Inferior parietal cortex (tissue), 1 donor: ENCODE data around the gene MAP3K2.

Experiments used
- DNase-seq: peaks from one replicate; pipeline ENCODE4 v3.0.0-alpha.2; 2016; ENCODE audit errors: extremely low spot score

Gene MAP3K2

DNA sequence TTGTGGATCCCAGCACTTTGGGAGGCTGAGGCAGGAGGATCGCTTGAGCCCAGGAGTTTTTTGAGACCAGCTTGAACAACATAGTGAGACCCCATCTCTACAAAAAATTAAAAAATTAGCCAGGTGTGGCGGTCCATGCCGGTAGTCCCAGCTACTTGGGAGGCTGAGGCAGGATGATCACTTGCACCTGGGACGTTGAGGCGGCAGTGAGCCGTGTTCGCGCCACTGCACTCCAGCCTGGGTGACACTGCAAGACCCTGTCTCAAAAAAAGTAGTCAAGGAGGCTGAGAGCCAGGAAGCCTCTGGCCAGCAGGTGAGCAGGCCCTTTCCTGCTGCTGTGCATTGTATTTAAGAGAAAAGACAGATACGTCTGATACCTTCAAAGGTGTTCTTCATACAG, 19.3 kb upstream of the MAP3K2 start:
- no peak for DNase-seq

DNA sequence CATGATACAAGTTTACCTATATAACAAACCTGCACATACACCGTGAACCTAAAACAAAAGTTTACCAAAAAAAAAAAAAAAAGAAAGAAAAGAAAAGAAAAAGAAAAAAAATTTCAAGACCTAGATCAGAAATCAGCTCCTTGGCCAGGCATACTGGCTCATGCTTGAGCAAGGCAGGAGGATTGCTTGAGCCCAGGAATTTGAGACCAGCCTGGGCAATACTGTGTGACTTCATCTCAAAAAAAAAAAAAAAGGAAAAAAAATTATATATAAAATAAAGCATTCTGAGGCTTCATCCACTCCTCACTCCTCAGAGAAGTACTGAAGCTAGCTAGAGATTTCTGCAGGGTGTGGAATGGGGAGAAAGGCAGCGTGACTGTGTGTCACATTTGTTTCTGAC, 18.7 kb upstream of the MAP3K2 start:
- no peak for DNase-seq

DNA sequence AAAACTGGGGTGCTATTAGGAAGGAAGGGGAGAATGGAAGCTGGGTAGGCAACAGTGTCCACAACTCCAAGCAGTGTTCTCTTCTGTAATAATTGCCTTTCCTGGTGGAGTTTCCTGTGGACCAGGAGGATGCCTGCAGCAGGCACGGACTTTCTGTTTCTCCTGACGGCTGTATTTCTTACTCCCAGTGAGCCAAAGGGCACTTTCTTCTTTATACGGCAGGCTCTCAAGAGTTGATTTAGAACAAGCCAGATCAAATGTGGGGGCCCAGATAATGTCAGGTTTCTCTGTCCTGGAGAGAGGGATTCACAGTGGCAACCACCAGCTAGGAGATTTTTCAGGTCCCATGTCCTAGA, 17.5 kb upstream of the MAP3K2 start:
- no peak for DNase-seq

DNA sequence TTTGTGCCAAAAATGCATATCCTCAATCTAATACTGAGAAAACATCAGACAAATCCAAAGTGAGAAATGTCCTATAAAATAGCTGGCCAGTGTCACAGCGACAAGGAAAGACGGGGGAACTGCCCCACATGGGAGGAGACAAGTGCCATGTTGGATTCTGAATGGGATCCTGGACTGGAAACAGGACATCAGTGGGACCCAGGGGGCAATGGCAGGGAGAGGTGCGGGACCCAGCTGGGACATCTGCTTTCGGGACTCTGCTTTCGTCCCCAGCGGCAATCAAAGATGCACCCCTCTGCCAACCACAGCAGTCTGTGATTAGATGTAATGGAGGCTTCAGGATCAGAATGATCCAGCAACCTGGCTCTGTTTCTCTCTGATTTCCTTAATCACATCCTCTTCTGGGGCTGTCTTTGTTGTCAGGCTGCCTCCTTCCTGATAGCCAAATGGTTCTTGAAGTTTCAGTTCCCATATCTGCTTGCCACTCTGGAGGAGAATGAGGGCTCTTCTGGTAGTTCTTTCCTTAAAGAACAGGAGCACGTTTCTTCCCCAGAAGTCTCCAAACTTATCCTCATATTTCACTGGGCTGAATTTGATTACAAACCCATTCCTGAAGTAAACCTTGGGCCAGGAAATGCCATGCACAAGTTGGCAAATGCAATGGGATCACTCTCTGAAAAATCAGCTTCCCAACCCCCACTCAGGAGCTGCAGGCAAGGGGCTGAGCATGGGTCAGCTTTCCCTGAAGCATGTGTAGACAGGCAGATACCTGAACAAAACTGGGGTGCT, 16.9 kb upstream of the MAP3K2 start:
- DNase-seq, result no peak

DNA sequence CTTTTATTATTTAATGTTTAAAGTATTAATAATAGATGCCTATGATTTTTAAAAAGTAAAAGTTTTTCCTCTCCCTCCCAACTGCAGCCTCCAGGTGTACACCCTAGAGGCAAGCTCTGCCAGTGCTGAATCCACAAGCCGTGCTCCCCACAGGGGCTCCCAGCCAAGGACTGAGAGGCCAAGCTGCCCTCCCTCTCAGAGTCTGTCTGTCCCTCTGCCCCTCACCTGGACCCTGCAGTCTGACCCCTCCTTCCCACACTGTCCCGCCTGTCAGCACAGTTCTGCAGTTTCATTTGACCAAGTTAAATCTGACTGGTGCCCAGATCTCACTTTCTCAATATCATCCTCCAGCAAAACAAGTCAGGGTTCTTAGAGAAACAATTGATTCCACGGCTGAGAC, 15.7 kb upstream of the MAP3K2 start:
- no peak for DNase-seq

DNA sequence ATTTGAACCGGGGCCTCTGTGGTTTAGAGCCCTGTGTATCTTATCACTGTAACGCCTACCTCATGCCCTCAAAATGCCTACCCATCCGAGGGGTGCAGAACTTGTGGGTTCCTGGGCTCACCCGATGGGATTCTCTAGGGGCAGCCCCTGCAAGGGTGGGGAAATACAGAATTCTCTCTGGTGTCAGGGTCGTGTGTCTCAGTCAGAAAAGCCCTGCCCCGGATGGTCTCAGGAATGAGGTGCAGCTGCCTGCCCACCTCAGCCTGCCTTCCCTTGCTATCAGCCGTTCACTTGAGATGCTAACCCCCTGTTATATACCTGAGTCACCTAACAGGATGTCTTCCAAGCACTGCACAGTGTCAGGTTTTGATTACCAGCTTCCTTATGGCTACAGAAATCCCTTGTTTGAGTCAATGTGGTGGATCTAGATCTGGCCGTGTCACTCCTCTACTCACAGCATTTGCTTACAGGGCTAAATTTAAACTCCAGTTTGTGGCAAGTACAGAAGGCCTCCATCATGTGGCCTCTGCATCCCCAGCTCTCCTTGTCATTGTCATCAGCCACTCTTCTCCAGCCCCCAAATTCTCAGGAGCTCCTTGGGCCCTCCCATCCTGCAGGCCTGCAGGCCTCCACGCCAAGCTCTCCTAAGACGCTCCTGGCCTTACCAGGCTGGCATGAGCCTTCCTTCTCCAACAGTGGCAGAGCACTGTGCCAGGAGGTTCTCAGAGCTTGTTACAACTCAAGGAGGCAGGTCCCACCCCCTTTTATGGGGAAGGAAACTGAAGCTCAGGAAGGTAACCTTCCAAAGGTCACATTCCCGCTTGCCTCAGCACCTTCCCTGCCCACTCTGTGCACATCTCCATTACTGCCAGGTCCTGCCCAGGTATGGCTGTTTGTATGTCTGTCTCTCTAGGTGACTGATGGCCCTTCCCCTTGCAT, 14.3 kb upstream of the MAP3K2 start:
- DNase-seq, result no peak

DNA sequence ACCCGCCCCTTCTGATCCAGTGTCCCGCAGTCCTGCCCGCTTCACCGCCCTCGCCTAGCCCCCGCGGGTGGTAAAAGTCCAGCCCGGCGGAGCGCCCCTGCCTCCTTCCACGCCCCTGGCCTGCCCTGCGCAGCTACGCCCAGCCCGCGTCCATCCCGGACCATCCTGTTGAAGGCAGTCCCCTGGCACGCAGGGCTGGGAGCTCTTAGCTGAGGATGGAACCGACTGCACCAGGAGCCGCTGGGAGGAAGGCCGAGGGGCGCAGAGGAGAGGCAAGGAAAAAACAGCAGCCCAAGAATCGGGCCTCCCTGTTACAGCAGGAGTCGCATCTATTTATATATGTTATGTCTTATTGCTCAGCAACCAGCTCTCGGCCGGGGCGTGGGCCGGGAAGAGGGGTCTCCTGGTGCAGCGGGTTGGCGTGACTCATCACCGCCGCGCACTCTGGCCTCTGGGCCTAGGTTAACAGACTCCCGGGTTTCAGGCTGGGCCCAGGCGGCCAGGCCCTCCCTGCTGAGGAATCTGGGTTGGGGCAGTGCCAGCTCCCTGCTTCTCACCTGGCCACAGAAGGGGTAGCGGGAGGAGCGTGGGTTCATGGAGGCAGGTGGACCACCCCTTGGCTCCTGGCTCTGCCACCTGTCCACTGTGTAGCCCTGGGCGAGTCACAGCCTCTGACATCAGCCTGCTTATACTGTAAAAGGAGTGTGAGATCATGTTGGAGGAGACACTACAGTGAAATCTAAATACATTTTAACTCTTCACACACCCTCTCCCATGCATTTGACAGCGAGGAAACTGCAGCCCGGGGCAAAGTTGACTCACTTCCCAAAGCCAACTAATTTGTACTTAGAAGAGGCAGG, 13.4 kb upstream of the MAP3K2 start:
- no peak for DNase-seq

DNA sequence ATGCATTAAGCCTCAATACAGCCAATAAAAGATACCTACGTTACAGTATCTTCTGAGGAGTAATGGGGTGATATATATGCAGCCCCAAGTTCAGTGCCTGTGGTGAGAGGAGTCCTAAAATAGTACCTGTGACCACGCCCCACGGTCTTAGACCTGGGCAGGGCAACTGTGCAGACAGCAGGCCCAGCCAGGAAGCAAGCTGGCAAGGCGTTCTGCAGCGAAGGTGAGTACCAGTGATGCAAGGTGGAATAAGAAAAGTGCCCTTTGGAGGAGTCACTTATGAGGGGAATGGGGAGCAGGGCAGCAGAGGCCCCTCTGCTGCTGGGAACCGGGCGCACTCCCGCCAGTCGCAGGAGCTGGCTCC, 12.7 kb upstream of the MAP3K2 start:
- DNase-seq, result no peak

DNA sequence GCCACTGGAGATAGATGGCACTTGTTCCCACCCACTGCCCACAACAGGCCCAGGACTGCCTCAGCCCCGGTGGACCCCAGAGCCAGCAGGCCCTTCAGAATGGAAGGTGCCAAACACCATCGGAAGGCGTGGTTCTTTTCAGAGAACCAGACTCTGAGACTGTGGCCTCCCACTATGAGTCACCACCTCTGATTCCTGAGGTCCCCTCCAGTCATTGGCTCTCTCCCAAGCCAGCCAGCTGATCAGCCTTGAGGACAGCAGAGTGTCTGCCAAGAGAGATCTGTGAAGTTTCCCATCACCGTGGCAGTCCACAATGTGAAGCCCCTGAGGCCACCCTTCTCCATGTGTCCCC, 10.4 kb upstream of the MAP3K2 start:
- DNase-seq, result peak; percentile 36

DNA sequence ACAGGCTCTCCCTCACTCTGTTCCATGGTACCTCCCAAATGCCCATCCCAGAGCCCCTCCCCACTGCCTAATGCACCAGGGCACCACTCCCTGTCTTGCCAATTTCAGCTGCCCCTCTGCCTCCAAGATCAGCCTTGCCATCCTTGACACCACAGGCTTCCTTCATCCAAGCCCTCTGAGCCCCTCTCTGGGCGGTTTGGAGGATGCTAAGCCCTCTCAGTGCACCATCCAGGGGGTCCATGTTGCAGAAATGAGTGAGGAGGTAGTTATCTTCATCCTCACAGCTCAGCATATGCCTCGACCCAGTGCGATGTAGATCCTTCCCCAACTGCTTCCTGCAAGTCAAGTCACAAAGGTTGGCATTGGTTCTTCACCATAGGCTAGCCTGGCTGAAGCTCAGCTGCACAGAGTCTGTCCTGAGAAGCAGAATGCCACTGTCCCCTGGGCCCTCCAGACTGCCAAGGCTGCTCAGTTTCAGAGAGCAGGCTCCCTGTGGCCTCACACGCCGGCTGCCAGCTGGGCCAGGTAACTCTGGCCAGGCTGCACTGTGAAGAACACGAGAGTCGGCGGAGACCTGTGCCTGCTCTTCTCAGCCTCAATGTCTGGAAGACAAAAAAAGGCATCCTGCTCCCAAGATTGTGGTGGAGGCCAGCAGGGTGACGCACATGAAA, 9.9 kb upstream of the MAP3K2 start:
- DNase-seq, result no peak

DNA sequence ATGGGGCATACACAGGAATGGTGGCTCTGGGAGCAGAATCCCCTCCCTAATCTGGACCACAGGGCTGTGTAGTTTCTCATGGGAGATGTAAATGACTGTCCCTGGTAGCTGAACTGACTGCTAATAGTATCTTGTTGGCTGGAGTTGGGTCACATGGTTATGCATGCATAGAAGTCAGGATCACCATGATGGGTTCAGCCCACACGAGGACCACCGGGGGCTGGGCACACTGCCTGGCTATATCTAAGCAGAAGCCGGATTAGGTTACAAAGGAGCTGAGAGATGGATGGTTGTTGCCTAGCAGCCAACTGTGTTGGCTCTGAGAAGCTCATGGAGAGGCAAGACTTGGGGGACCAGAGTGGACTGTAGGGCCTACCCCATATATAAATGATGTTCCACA, 6.7 kb upstream of the MAP3K2 start:
- no peak for DNase-seq

DNA sequence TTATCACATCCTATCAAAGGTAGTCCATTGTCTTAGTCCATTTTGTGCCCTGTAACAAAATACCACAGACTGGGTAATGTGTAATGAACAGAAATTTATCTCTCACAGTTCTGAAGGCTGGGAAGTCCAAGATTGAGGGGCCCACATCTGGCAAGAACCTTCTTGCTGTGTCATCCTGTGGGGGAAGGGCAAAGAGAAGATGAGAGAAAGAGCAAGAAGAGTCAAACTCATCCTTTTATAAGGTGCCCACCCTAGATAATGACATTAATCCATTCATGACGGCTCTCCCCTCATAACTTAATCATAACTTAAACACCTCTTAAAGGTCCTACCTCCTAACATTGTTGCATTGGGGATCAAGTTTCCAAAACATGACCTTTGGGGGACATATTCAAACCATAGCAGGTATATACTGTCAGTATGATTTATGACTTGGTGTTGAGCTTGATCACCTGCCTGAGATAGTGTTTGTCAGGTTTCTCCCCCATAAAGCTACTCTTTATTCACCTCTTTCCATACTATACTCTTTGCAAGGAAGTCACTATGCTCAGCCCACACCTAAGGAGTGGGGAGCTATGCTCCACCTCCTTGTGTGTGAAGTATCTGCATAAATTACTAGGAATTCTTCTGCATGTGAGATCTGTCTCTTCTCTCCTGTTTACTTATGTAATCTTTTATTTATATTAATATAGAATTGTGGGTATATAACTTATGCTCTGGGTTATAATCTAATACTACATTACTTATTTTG, 5.2 kb upstream of the MAP3K2 start:
- no peak for DNase-seq

DNA sequence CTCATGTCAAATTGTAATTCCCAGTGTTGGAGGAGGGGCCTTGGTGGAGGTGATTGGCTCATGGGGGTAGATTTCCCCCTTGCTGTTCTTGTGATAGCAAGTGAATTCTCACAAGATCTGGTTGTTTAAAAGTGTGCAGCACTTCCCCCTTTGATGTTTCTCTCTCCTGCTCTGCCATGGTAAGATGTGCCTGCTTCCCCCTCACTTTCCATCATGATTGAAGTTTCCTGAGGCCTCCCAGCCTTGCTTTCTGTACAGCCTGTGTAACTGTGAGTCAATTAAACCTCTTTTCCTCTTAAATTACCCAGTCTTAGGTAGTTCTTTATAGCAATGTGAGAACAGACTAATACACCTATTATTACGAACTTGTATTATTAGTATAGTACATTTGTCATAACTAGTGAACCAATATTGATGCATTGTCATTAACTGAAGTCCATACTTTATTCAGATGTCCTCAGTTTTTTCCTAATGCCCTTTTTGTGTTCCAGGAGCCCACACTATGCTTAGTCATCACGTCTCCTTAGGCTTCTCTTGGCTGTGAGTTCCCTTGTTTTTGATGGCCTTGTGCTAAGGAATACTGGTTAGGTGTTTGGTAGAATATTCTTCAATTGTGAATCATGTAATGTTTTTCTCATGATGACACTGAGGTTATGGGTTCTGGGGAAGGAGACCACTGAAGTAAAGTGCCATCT, 4.5 kb upstream of the MAP3K2 start:
- DNase-seq, result no peak

DNA sequence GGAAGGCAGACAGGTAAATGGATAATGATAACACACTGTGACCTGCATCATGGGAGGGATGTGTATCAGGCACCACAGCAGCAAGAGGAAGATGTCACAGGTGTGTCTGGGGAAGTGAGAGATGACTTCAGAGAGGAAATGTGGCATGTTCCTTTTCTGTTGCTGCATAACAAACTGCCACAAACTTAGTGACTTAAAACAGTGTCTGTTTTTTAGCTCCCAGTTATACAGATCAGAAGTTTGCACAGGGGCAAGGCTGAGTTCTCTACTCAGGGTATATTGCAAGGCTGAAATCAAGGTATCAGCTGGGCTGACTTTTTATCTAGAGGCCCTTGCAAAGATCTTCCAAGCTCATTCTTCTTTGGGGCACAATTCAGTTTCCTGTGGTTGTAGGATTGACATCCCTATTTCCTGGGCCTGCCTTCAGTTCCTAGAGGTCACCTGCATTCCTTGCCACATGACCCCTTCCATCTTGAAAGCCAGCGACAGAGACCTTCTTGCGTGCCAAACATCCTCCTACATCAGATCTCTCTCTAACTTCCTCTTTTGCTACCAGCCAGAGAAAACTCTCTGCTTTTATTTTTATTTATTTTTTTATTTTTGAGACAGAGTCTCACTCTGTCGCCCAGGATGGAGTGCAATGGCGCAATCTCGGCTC, 2.1 kb upstream of the MAP3K2 start:
- no peak for DNase-seq

DNA sequence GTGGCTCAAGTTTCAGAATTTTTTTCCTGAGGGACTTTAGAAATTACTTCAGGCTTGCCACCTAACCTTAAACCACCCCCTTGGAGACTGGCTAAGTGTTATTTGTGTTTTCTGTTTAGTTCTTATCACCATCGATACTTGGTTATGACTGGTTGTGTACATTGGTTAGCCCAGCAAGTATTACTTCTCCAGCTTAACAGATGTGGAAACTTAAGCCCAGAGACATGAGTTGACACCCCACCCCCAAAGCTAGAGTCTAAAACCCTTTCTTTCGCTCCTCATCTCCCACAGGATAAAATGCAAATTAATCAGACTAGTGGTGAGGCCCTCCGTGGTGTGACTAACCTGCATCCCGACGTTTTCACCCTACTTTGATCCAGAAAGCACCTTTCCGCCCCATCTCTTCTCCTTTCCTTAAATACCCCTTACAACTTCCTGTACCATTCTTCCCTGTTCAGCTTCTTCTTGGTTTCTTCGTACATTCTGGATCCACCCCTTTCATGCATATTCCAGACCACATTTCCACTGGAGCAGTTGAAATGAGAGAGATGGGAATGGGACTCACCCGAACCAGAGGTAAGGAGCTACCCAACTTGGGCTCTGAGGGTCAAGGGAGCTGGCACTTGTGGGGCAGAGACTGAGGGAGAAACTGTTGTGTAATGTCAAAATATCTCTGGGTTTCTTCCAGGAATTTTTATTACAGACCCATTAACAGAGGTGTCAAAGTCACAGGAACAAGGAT, 819 bp upstream of the MAP3K2 start:
- DNase-seq, result no peak

DNA sequence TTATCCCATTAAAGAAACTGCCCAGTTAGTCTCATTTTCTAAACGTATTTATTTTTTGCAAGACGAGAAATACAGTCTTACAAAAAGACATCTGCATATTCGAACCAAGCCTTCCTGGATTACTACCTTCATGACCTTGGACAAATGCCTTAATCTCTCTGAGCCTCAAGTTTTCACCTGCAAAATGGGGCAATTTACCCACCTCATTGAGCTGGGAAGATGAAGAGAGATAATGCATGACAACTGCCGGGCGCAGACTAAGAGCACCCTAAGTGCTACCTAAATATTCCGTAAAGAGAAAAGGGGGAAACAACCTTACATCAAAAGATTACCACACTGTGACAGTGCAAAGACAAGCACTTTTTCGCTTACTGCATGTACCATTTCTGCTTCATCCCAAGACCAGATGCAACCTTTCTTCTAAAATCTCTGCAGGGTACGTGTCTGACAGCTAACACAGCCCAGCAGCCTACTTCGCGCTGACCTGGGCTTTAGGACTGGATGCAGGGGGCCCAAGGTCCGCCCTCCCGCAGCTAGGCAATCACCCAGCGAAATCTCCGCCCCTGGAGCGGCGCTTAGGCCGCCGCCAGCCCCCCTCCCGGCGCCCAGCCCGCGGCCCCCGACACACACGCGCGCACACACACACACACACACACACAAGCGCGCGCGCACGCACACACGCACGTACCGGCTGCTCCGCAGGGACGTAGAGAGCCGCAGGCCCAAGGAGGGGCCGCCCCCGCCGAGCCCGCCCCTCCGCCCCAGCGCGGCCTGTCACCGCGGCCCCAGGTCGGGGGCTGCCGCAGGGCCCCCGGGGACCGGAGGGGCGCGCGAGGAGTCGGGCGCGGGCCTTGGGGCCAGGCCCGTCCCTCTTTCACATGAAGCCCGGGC, 766 bp downstream of the MAP3K2 start:
- peak; percentile 66 for DNase-seq

DNA sequence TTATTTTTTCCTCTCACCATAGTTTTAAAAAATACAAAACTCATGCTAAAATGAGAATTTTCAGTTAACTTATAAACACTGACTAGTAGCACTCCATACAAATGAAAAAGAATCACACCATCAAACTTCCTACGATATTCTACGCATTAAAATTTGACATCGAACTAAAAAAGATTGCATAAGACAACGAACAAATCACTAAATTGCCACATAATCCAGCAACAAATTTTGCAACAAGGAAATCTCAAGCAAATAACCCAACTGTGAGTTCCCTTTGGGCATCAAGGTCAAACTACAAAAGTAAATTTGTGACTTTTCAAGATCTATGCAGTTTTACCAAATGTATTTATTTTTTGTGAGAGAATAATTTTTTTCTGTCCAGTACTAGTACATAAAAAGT, 1.5 kb downstream of the MAP3K2 start:
- no peak for DNase-seq

DNA sequence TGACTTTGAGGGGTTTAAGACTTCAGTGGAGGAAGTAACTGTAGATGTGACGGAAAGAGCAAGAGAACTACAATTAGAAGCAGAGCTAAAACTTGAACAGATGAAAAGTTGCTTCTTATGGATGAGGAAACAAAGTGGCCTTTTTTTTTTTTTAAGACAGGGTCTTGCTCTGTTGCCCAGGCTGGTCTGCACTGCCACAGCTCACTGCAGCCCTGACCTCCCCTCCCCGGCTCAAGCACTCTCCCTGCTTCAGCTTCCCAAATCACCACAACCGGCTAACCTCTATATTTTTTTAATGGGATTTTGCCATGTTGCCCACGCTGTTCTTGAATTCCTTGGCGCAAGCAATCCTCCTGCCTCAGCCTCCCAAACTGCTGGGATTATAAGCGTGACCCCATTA, 3.2 kb downstream of the MAP3K2 start:
- no peak for DNase-seq
